ENCODE data around the gene KRTAP4-6.
"Not testable (repeated sequence)": the region's sequence is repeated elsewhere in the genome, so short reads cannot be mapped to it uniquely, and the experiment has no call there.

GRCh38 chr17:41099682-41100480, 40.5 kb downstream of the KRTAP4-6 start:
- TF ChIP-seq, protein P1, sequence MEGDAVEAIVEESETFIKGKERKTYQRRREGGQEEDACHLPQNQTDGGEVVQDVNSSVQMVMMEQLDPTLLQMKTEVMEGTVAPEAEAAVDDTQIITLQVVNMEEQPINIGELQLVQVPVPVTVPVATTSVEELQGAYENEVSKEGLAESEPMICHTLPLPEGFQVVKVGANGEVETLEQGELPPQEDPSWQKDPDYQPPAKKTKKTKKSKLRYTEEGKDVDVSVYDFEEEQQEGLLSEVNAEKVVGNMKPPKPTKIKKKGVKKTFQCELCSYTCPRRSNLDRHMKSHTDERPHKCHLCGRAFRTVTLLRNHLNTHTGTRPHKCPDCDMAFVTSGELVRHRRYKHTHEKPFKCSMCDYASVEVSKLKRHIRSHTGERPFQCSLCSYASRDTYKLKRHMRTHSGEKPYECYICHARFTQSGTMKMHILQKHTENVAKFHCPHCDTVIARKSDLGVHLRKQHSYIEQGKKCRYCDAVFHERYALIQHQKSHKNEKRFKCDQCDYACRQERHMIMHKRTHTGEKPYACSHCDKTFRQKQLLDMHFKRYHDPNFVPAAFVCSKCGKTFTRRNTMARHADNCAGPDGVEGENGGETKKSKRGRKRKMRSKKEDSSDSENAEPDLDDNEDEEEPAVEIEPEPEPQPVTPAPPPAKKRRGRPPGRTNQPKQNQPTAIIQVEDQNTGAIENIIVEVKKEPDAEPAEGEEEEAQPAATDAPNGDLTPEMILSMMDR (conservative IDR thresholded peaks at IDR 0.05; ENCODE audit: low read depth, low read length): not testable (repeated sequence)
- TF ChIP-seq, protein P2, sequence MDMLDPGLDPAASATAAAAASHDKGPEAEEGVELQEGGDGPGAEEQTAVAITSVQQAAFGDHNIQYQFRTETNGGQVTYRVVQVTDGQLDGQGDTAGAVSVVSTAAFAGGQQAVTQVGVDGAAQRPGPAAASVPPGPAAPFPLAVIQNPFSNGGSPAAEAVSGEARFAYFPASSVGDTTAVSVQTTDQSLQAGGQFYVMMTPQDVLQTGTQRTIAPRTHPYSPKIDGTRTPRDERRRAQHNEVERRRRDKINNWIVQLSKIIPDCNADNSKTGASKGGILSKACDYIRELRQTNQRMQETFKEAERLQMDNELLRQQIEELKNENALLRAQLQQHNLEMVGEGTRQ (IDR thresholded peaks at IDR 0.05; ENCODE audit: low read depth, low read length): not testable (repeated sequence)
